SK-N-SH (cell line): ENCODE measurements around the gene YKT6. TPM values are rescaled to one million over a fixed set of nuclear protein-coding genes. Genes with fewer than 3 reads are reported as not detected.

Source experiments
- CTCF ChIA-PET: fragments of 300-600, 350-600 bp; formaldehyde crosslinking; extraction: SDS; loops from one replicate; lab custom pipeline; 2021; lab: Yijun Ruan, JAX
- POLR2A ChIA-PET: fragments of 350-600 bp; sonication (Branson Sonifier 250); formaldehyde crosslinking; extraction: SDS; loops from one replicate; lab custom pipeline; 2020; ENCODE audit warnings: antibody characterized with exemption, inconsistent platforms; lab: Yijun Ruan, JAX
- DNase-seq: peaks from one replicate; pipeline ENCODE4 v3.0.0; 2012
- H2AFZ ChIP-seq: fragments of 200-600 bp; sonication (generic); 2 replicates; pipeline ENCODE4 v1.8.1; 2016; ENCODE audit warnings: antibody characterized with exemption, mild to moderate bottlenecking, low read depth
- H3F3A ChIP-seq: fragments of 200-600 bp; sonication (generic); replicated peaks from 2 replicates; pipeline ENCODE3; 2016; ENCODE audit warnings: antibody characterized with exemption, mild to moderate bottlenecking; ENCODE audit not compliant: insufficient read depth
- H3K27ac ChIP-seq, 2 experiments: fragments of 200-500 bp in 1 of 2; fragments of 200-600 bp in 1 of 2; sonication (Bioruptor generic) in 1 of 2; sonication (generic), shearing (Covaris generic) in 1 of 2; 2 replicates each; pipeline versions ENCODE4 v1.5.1 to v1.6.1; 2014 to 2016; ENCODE audit warnings: low read depth in 2 of 2, inconsistent platforms in 1 of 2, low read length in 1 of 2, mild to moderate bottlenecking in 1 of 2, mixed read lengths in 1 of 2
- H3K27me3 ChIP-seq: fragments of 200-600 bp; sonication (generic), shearing (Covaris generic); 2 replicates; pipeline ENCODE4 v1.6.1; 2016; ENCODE audit warnings: mixed run types; ENCODE audit not compliant: insufficient read depth
- H3K36me3 ChIP-seq, 2 experiments: fragments of 200-500 bp in 1 of 2; fragments of 200-600 bp in 1 of 2; sonication (Bioruptor generic) in 1 of 2; sonication (generic) in 1 of 2; replicated peaks in 1 of 2; 2 replicates each; pipeline versions ENCODE3 to v1.5.1; 2014 to 2016; ENCODE audit warnings: low read length in 1 of 2, mild to moderate bottlenecking in 1 of 2; ENCODE audit not compliant: insufficient read depth in 2 of 2, control insufficient read depth in 1 of 2
- H3K4me1 ChIP-seq, 2 experiments: fragments of 200-500 bp in 1 of 2; fragments of 200-600 bp in 1 of 2; sonication (Bioruptor generic) in 1 of 2; sonication (generic), shearing (Covaris generic) in 1 of 2; 2 replicates each; pipeline versions ENCODE4 v1.5.1 to v1.6.1; 2014 to 2016; ENCODE audit warnings: low read depth in 1 of 2, low read length in 1 of 2, mixed run types in 1 of 2; ENCODE audit not compliant: insufficient read depth in 2 of 2, control insufficient read depth in 1 of 2
- H3K4me2 ChIP-seq: fragments of 200-600 bp; sonication (generic), shearing (Covaris generic); 2 replicates; pipeline ENCODE4 v1.6.1; 2017; ENCODE audit warnings: mixed run types
- H3K4me3 ChIP-seq, 2 experiments: fragments of 200-500 bp in 1 of 2; fragments of 200-600 bp in 1 of 2; sonication (Bioruptor generic) in 1 of 2; sonication (generic), shearing (Covaris generic) in 1 of 2; 2 replicates each; pipeline versions ENCODE4 v1.5.1 to v1.8.1; 2014 to 2016; ENCODE audit warnings: low read depth in 2 of 2, inconsistent platforms in 1 of 2, low read length in 1 of 2, mild to moderate bottlenecking in 1 of 2, mixed read lengths in 1 of 2, moderate library complexity in 1 of 2
- H3K79me2 ChIP-seq: fragments of 200-600 bp; sonication (generic); 2 replicates; pipeline ENCODE4 v1.8.1; 2017; ENCODE audit warnings: mild to moderate bottlenecking; ENCODE audit not compliant: insufficient read depth
- H3K9ac ChIP-seq: fragments of 200-600 bp; sonication (generic); 2 replicates; pipeline ENCODE4 v1.6.1; 2017; ENCODE audit warnings: mixed run types
- H3K9me2 ChIP-seq: fragments of 200-600 bp; sonication (generic); 2 replicates; pipeline ENCODE4 v1.6.1; 2017; ENCODE audit warnings: mixed run types
- H3K9me3 ChIP-seq: fragments of 200-600 bp; sonication (generic); 2 replicates; pipeline ENCODE4 v1.6.1; 2017; ENCODE audit warnings: mixed run types, mild to moderate bottlenecking, moderate library complexity
- H4K20me1 ChIP-seq: fragments of 200-600 bp; sonication (generic); 2 replicates; pipeline ENCODE4 v1.6.1; 2017; ENCODE audit warnings: mild to moderate bottlenecking, mixed run types; ENCODE audit not compliant: insufficient read depth
- FOSL2 ChIP-seq: IDR thresholded peaks from 2 replicates; pipeline ENCODE4 v1.4.0; 2012; ENCODE audit warnings: low read depth, mild to moderate bottlenecking, moderate library complexity, borderline replicate concordance
- GATA2 ChIP-seq: sonication (generic); formaldehyde crosslinking; IDR thresholded peaks from 2 replicates; pipeline ENCODE4 v1.5.0; 2020; ENCODE audit warnings: mild to moderate bottlenecking, missing genetic modification reagents
- JUND ChIP-seq: IDR thresholded peaks from 2 replicates; pipeline ENCODE4 v1.4.0; 2012
- PBX3 ChIP-seq: IDR thresholded peaks from 2 replicates; pipeline ENCODE4; 2012
- REST ChIP-seq: IDR thresholded peaks from 2 replicates; pipeline ENCODE4 v1.6.1; 2012; ENCODE audit warnings: mild to moderate bottlenecking, low read depth, low read length, moderate library complexity
- SMC3 ChIP-seq: IDR thresholded peaks from 2 replicates; pipeline ENCODE4 v1.6.1; 2012; ENCODE audit warnings: low read depth, low read length, improper control_type of control experiment
- USF2 ChIP-seq: fragments of 150-350 bp; IDR thresholded peaks from 2 replicates; pipeline ENCODE4 v1.6.1; 2017; ENCODE audit warnings: antibody characterized with exemption, low read length, low read depth, borderline replicate concordance
- WGBS: methylation state at CpG from one replicate; pipeline ENCODE4 v1.1.6; 2017; ENCODE audit warnings: low lambda C conversion rate; 5-methylcytosine and 5-hydroxymethylcytosine counted together
- polyA plus RNA-seq, 3 experiments: library from polyadenylated mRNA; depleted of rRNA; stranded (reverse); fragments of >200 nt; gene quantifications; 2 replicates each; pipeline ENCODE4 v1.2.3, GENCODE V29; 2012

YKT6 gene
- polyA plus RNA-seq, 1 of the 3 experiments (the other 2 are of a cell fraction), result 170 TPM

- TF ChIP-seq REST, result no peak
These were observed 59.0 kb downstream of the YKT6 start (continued) for GRCh38 chr7:44259547-44260457.

- 73% methylated on average over 3 of the region's 5 CpGs for WGBS
- no peaks in the 10 kb centered on the region for H3K79me2 ChIP-seq
- POLR2A ChIA-PET, result no interaction called here
- no peaks in the 10 kb centered on the region for H3K9me2 ChIP-seq
- H3K27me3 ChIP-seq, result peaks cover 30% of the 10 kb centered on the region; the same call in 1 of the 2 replicates
- no peak for TF ChIP-seq PBX3
- no peak for TF ChIP-seq FOSL2
- TF ChIP-seq USF2, result no peak
- no peak for TF ChIP-seq JUND
- no peak for TF ChIP-seq SMC3
- TF ChIP-seq GATA2 (CRISPR knock-in tag), result no peak
- H3K4me1 ChIP-seq, result peaks cover 25 to 60% of the 10 kb centered on the region in 2 experiments
- DNase-seq, result no peak
- no peak overlapping the region for H3K4me3 ChIP-seq
- H3K4me2 ChIP-seq, result no peak overlapping the region
- no peak overlapping the region for H3K27ac ChIP-seq
- no peaks in the 10 kb centered on the region for H3K9me3 ChIP-seq
- no peaks in the 10 kb centered on the region for H4K20me1 ChIP-seq
- no peak overlapping the region for H3K9ac ChIP-seq
- CTCF ChIA-PET, result interaction anchor here (0.6 to 2.9 kb wide), 4 partner anchors 20 to 116 kb away, joined by 3 to 17 read pairs (median 3); no protein-coding TSS in a partner anchor
- H2AFZ ChIP-seq, result no peak overlapping the region
- peaks cover 10% of the 10 kb centered on the region for H3F3A ChIP-seq
- no peaks in the 10 kb centered on the region for H3K36me3 ChIP-seq
These were observed 60.5 kb downstream of the YKT6 start for GRCh38 chr7:44261240-44261639.
